Measurements from ENCODE around the gene IL23R. TPM values are rescaled to one million over a fixed set of nuclear protein-coding genes. Genes with fewer than 3 reads are reported as not detected.
"Not testable (repeated sequence)": the region's sequence is repeated elsewhere in the genome, so short reads cannot be mapped to it uniquely, and the experiment has no call there.

The IL23R gene
- total RNA-seq, 1 donor: not detected

- H3K27ac ChIP-seq (ENCODE audit: low read depth, low read length): no peak overlapping the region
- no peaks in the 10 kb centered on the region for H3K79me2 ChIP-seq (ENCODE audit: insufficient read depth, low read length)
- TF ChIP-seq, protein P1, sequence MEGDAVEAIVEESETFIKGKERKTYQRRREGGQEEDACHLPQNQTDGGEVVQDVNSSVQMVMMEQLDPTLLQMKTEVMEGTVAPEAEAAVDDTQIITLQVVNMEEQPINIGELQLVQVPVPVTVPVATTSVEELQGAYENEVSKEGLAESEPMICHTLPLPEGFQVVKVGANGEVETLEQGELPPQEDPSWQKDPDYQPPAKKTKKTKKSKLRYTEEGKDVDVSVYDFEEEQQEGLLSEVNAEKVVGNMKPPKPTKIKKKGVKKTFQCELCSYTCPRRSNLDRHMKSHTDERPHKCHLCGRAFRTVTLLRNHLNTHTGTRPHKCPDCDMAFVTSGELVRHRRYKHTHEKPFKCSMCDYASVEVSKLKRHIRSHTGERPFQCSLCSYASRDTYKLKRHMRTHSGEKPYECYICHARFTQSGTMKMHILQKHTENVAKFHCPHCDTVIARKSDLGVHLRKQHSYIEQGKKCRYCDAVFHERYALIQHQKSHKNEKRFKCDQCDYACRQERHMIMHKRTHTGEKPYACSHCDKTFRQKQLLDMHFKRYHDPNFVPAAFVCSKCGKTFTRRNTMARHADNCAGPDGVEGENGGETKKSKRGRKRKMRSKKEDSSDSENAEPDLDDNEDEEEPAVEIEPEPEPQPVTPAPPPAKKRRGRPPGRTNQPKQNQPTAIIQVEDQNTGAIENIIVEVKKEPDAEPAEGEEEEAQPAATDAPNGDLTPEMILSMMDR (IDR thresholded peaks at IDR 0.05; ENCODE audit: extremely low read depth, low read depth, low read length): no peak
- no peaks in the 10 kb centered on the region for H3K27me3 ChIP-seq (ENCODE audit: insufficient read depth, low read length)
- H3K4me2 ChIP-seq (ENCODE audit: insufficient read depth, low read length): no peak overlapping the region
- no peak overlapping the region for H3K4me3 ChIP-seq (ENCODE audit: insufficient read depth, low read length)
- H3K4me1 ChIP-seq (ENCODE audit: insufficient read depth, low read length): peaks cover 6% of the 10 kb centered on the region
- H3K36me3 ChIP-seq (ENCODE audit: insufficient read depth, low read length): no peaks in the 10 kb centered on the region
- no peak for DNase-seq (ENCODE audit: insufficient read length, low spot score, missing footprints)
- no peaks in the 10 kb centered on the region for H4K20me1 ChIP-seq (ENCODE audit: insufficient read depth, low read length)
- no peaks in the 10 kb centered on the region for H3K9me3 ChIP-seq (ENCODE audit: low read depth, low read length)
- no peak overlapping the region for H2AFZ ChIP-seq (ENCODE audit: low read length)
Observed at GRCh38 chr1:67143966-67144365, 22.3 kb upstream of the IL23R start.

- Histone ChIP-seq H3K27me3 (ENCODE audit: insufficient read depth, low read length) (peaks cover under 1% of the 10 kb centered on the region), H3K79me2 (ENCODE audit: insufficient read depth, low read length) (no peaks in the 10 kb centered on the region), H3K4me1 (ENCODE audit: insufficient read depth, low read length) (peaks cover 7% of the 10 kb centered on the region), H3K9me3 (ENCODE audit: low read depth, low read length) (no peaks in the 10 kb centered on the region), H2AFZ (ENCODE audit: low read length) (no peak overlapping the region), H3K4me3 (ENCODE audit: insufficient read depth, low read length) (no peak overlapping the region), H3K4me2 (ENCODE audit: insufficient read depth, low read length) (no peak overlapping the region), H4K20me1 (ENCODE audit: insufficient read depth, low read length) (no peaks in the 10 kb centered on the region), H3K27ac (ENCODE audit: low read depth, low read length) (no peak overlapping the region), H3K36me3 (ENCODE audit: insufficient read depth, low read length) (no peaks in the 10 kb centered on the region)
- TF ChIP-seq, protein P1 (IDR thresholded peaks at IDR 0.05; ENCODE audit: extremely low read depth, low read depth, low read length): peak; percentile 49
- no peak for DNase-seq (ENCODE audit: insufficient read length, low spot score, missing footprints)
Observed at GRCh38 chr1:67144696-67145095, 21.6 kb upstream of the IL23R start.

DNA sequence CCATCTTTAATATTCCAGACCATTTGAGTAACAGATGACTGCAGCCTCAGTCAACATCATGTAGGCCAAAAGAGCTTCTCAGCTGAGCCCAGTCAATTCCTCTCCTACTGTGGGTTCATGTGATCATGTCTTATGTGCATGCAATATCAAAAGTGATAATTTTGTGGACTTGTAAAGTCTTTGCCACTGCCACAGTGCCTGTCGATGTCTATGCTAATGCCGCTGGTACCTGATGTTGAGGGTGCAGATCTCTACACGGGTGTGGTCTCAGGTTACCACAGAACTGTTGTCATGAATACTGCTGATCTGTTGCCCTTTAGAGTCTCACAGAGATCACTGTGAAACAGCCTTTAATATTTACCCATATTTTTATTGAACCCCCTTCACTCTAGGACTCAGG, 20.2 kb upstream of the IL23R start:
- TF ChIP-seq, protein P1 (IDR thresholded peaks at IDR 0.05; ENCODE audit: extremely low read depth, low read depth, low read length): no peak
- Histone ChIP-seq H4K20me1 (ENCODE audit: insufficient read depth, low read length) (no peaks in the 10 kb centered on the region), H3K79me2 (ENCODE audit: insufficient read depth, low read length) (no peaks in the 10 kb centered on the region), H3K4me2 (ENCODE audit: insufficient read depth, low read length) (no peak overlapping the region), H3K36me3 (ENCODE audit: insufficient read depth, low read length) (no peaks in the 10 kb centered on the region), H3K4me3 (ENCODE audit: insufficient read depth, low read length) (no peak overlapping the region), H3K9me3 (ENCODE audit: low read depth, low read length) (no peaks in the 10 kb centered on the region), H3K4me1 (ENCODE audit: insufficient read depth, low read length) (peaks cover 7% of the 10 kb centered on the region), H3K27ac (ENCODE audit: low read depth, low read length) (no peak overlapping the region), H2AFZ (ENCODE audit: low read length) (no peak overlapping the region), H3K27me3 (ENCODE audit: insufficient read depth, low read length) (peaks cover 7% of the 10 kb centered on the region)
- DNase-seq (ENCODE audit: insufficient read length, low spot score, missing footprints): no peak

DNA sequence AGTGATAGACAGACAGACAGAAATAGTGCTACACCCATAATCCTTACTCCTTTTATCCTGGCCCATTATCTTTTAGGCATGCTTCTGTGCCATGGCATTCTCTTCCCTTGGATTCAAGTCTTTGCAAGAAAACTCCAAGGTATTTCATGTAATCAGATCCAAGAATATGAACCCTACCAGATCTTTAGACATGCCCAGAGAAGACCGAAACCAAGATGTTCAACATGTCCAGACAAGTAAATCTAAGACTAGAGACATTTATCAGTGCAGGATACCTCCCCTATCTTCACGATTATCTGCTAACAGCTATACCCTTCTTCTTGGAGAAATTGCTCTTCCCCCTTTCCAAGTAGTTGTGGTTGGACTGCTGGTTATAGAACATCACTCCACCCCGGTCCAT, 19.7 kb upstream of the IL23R start:
- Histone ChIP-seq H3K79me2 (ENCODE audit: insufficient read depth, low read length) (no peaks in the 10 kb centered on the region), H3K4me3 (ENCODE audit: insufficient read depth, low read length) (no peak overlapping the region), H3K36me3 (ENCODE audit: insufficient read depth, low read length) (no peaks in the 10 kb centered on the region), H3K4me2 (ENCODE audit: insufficient read depth, low read length) (no peak overlapping the region), H3K9me3 (ENCODE audit: low read depth, low read length) (no peaks in the 10 kb centered on the region), H2AFZ (ENCODE audit: low read length) (peak overlapping the region; percentile 31), H3K27me3 (ENCODE audit: insufficient read depth, low read length) (peaks cover 8% of the 10 kb centered on the region), H3K27ac (ENCODE audit: low read depth, low read length) (no peak overlapping the region), H3K4me1 (ENCODE audit: insufficient read depth, low read length) (peaks cover 7% of the 10 kb centered on the region), H4K20me1 (ENCODE audit: insufficient read depth, low read length) (no peaks in the 10 kb centered on the region)
- no peak for DNase-seq (ENCODE audit: insufficient read length, low spot score, missing footprints)
- TF ChIP-seq, protein P1 (IDR thresholded peaks at IDR 0.05; ENCODE audit: extremely low read depth, low read depth, low read length): no peak

DNA sequence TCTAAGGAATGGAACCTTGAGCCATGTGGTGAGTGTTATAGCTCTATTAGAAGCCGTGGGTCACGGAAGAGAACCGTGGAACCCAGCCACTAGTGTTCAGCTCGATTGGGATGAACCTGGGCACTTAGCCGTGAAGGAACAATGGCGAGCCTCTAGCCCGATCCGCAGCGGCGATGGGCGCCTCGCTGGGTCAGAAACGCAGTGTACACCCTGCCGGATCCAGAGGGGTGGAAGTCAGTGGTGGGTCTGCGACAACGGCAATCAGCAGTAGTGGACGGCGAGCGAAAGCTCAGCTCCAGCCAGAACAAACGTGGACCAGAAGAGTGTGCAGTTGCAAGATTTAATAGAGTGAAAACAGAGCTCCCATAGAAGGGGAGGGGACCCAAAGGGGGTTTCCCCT, 18.3 kb upstream of the IL23R start:
- not testable (repeated sequence) for H3K9me3 ChIP-seq (ENCODE audit: low read depth, low read length); H3K4me3 ChIP-seq (ENCODE audit: insufficient read depth, low read length); H3K36me3 ChIP-seq (ENCODE audit: insufficient read depth, low read length); H3K4me1 ChIP-seq (ENCODE audit: insufficient read depth, low read length); H2AFZ ChIP-seq (ENCODE audit: low read length); DNase-seq (ENCODE audit: insufficient read length, low spot score, missing footprints); H3K27ac ChIP-seq (ENCODE audit: low read depth, low read length); H4K20me1 ChIP-seq (ENCODE audit: insufficient read depth, low read length); H3K79me2 ChIP-seq (ENCODE audit: insufficient read depth, low read length); H3K4me2 ChIP-seq (ENCODE audit: insufficient read depth, low read length)
- peaks cover 15% of the 10 kb centered on the region for H3K27me3 ChIP-seq (ENCODE audit: insufficient read depth, low read length)

Data from osteoblast (primary cell).